GM06990 (cell line): ENCODE measurements around the gene TPPP3.

Source experiments
- DNase-seq: peaks from one replicate; pipeline ENCODE4 v3.0.0-alpha.2; 2011; ENCODE audit not compliant: insufficient read length; ENCODE audit errors: extremely low read depth
- H3K27me3 ChIP-seq: replicated peaks from 2 replicates; pipeline ENCODE4 v1.6.0; 2011; ENCODE audit warnings: low read length; ENCODE audit not compliant: control insufficient read depth, insufficient read depth
- H3K36me3 ChIP-seq: 2 replicates; pipeline ENCODE4 v1.5.1; 2011; ENCODE audit warnings: low read length; ENCODE audit not compliant: control insufficient read depth, insufficient read depth
- H3K4me3 ChIP-seq: replicated peaks from 2 replicates; pipeline ENCODE4 v1.5.1; 2011; ENCODE audit warnings: low read depth, mild to moderate bottlenecking, control low read depth, low read length
- CTCF ChIP-seq: IDR thresholded peaks from 2 replicates; pipeline ENCODE4 v1.5.1; 2011; ENCODE audit warnings: low read length, control low read depth, mild to moderate bottlenecking, inconsistent platforms; ENCODE audit not compliant: insufficient read depth, poor library complexity, severe bottlenecking

Gene TPPP3

GRCh38 chr16:67388191-67388590 lies 5.1 kb downstream of the TPPP3 start:
- DNase-seq, result no peak
- no peaks in the 10 kb centered on the region for H3K27me3 ChIP-seq
- TF ChIP-seq CTCF, result no peak
- H3K4me3 ChIP-seq, result no peak overlapping the region
- H3K36me3 ChIP-seq, result no peaks in the 10 kb centered on the region

GRCh38 chr16:67387479-67388079 lies 5.7 kb downstream of the TPPP3 start:
- Histone ChIP-seq H3K36me3 (no peaks in the 10 kb centered on the region), H3K4me3 (no peak overlapping the region), H3K27me3 (no peaks in the 10 kb centered on the region)
- no peak for DNase-seq
- TF ChIP-seq CTCF, result no peak

GRCh38 chr16:67386861-67387455 lies 6.3 kb downstream of the TPPP3 start:
- Histone ChIP-seq H3K27me3 (no peaks in the 10 kb centered on the region), H3K36me3 (no peaks in the 10 kb centered on the region), H3K4me3 (no peak overlapping the region)
- no peak for DNase-seq
- TF ChIP-seq CTCF, result no peak

- Histone ChIP-seq H3K4me3 (no peak overlapping the region), H3K27me3 (no peaks in the 10 kb centered on the region), H3K36me3 (no peaks in the 10 kb centered on the region)
- TF ChIP-seq CTCF, result no peak
- DNase-seq, result no peak
Measured at GRCh38 chr16:67384778-67385510, 8.4 kb downstream of the TPPP3 start.

- DNase-seq, result no peak
- H3K4me3 ChIP-seq, result no peak overlapping the region
- no peaks in the 10 kb centered on the region for H3K36me3 ChIP-seq
- no peak for TF ChIP-seq CTCF
- H3K27me3 ChIP-seq, result no peaks in the 10 kb centered on the region
Measured at GRCh38 chr16:67383284-67383683, 10.0 kb downstream of the TPPP3 start.
